H1 (cell line): ENCODE measurements around the gene LDLRAD3. TPM values are rescaled to one million over a fixed set of nuclear protein-coding genes. Genes with fewer than 3 reads are reported as not detected.

Experiments
- CTCF ChIA-PET: fragments of 300-600 bp; sonication (Branson Sonifier 250); formaldehyde crosslinking; loops from one replicate; lab custom pipeline; 2021; ENCODE audit not compliant: partially characterized antibody; lab: Charles Lee
- POLR2A ChIA-PET: fragments of 300-600 bp; sonication (Branson Sonifier 250); formaldehyde crosslinking; loops from one replicate; lab custom pipeline; 2021; ENCODE audit warnings: inconsistent platforms; ENCODE audit not compliant: partially characterized antibody; lab: Charles Lee
- DNase-seq, 2 experiments: peaks; one replicate each; pipeline versions ENCODE4 v3.0.0 to v3.0.0-alpha.2; 2010 to 2022; ENCODE audit warnings: low spot score in 2 of 2, low read depth in 1 of 2, mixed read lengths in 1 of 2
- FAIRE-seq: peaks from 2 replicates; lab custom pipeline; 2011; peaks lifted over from hg19 to GRCh38; lab: Jason Lieb, UNC
- H2AFZ ChIP-seq: 2 replicates; pipeline ENCODE4 v1.8.1; 2012; ENCODE audit warnings: low read length, inconsistent platforms
- H2AK5ac ChIP-seq: 2 replicates; pipeline ENCODE4 v1.6.1; 2013; ENCODE audit warnings: low read depth, low read length
- H2BK120ac ChIP-seq: replicated peaks from 2 replicates; pipeline ENCODE3; 2013; ENCODE audit warnings: low read depth, low read length, inconsistent platforms
- H2BK12ac ChIP-seq: 2 replicates; pipeline ENCODE4 v1.6.1; 2013; ENCODE audit warnings: low read depth, low read length
- H2BK15ac ChIP-seq: 2 replicates; pipeline ENCODE4 v1.6.1; 2013; ENCODE audit warnings: low read length
- H2BK20ac ChIP-seq: 2 replicates; pipeline ENCODE4 v1.6.1; 2013; ENCODE audit warnings: low read length
- H2BK5ac ChIP-seq: 2 replicates; pipeline ENCODE4 v1.6.1; 2013; ENCODE audit warnings: low read depth, low read length
- H3K14ac ChIP-seq: 2 replicates; pipeline ENCODE4 v1.6.1; 2013; ENCODE audit warnings: inconsistent platforms; ENCODE audit not compliant: insufficient read length
- H3K18ac ChIP-seq: 2 replicates; pipeline ENCODE4 v1.6.1; 2013; ENCODE audit warnings: low read length; ENCODE audit errors: extremely low read depth
- H3K23ac ChIP-seq: 2 replicates; pipeline ENCODE4 v1.6.1; 2013; ENCODE audit warnings: inconsistent platforms; ENCODE audit not compliant: insufficient read length
- H3K23me2 ChIP-seq: 2 replicates; pipeline ENCODE4 v1.6.1; 2013; ENCODE audit warnings: low read depth, low read length
- H3K27ac ChIP-seq: 2 replicates; pipeline ENCODE4 v1.6.1; 2011; ENCODE audit warnings: low read depth, low read length, inconsistent platforms
- H3K27me3 ChIP-seq, 4 experiments: replicated peaks in 1 of 4; 1 replicate in 1 of 4; 2 replicates in 3 of 4; pipeline versions ENCODE4 v1.6.1 to v1.8.1; 2011 to 2013; ENCODE audit warnings: low read length in 3 of 4, mild to moderate bottlenecking in 3 of 4, inconsistent platforms in 2 of 4, mixed read lengths in 2 of 4, moderate library complexity in 1 of 4; ENCODE audit not compliant: control insufficient read depth in 3 of 4, insufficient read depth in 3 of 4; ENCODE audit errors: extremely low read depth in 1 of 4
- H3K36me3 ChIP-seq, 4 experiments: 2 replicates each; pipeline versions ENCODE4 v1.6.1 to v1.8.1; 2011 to 2013; ENCODE audit warnings: mild to moderate bottlenecking in 4 of 4, low read length in 3 of 4, moderate library complexity in 2 of 4, control low read depth in 1 of 4, inconsistent platforms in 1 of 4; ENCODE audit not compliant: insufficient read depth in 4 of 4, control insufficient read depth in 2 of 4
- H3K4ac ChIP-seq: replicated peaks from 2 replicates; pipeline ENCODE3; 2013; ENCODE audit warnings: low read length, low read depth, mixed read lengths, inconsistent platforms; ENCODE audit not compliant: insufficient read length
- H3K4me1 ChIP-seq, 4 experiments: replicated peaks in 1 of 4; 1 replicate in 1 of 4; 2 replicates in 3 of 4; pipeline versions ENCODE4 v1.6.1 to v1.8.1; 2011 to 2013; ENCODE audit warnings: low read length in 3 of 4, inconsistent platforms in 2 of 4, mixed read lengths in 1 of 4; ENCODE audit not compliant: insufficient read depth in 4 of 4, control insufficient read depth in 3 of 4
- H3K4me2 ChIP-seq, 2 experiments: 2 replicates each; pipeline versions ENCODE4 v1.6.1 to v1.8.1; 2011 to 2013; ENCODE audit warnings: low read depth in 2 of 2, low read length in 2 of 2, control low read depth in 1 of 2, inconsistent platforms in 1 of 2, mild to moderate bottlenecking in 1 of 2; ENCODE audit not compliant: insufficient read depth in 1 of 2
- H3K4me3 ChIP-seq, 4 experiments: fragments of 200-600, 300-600 bp in 1 of 4; sonication (generic), shearing (Covaris generic), sonication (Bioruptor Twin) in 1 of 4; 2 replicates each; pipeline versions ENCODE4 v1.5.1 to v1.8.1; 2011 to 2016; ENCODE audit warnings: low read length in 4 of 4, low read depth in 3 of 4, control low read depth in 2 of 4, inconsistent platforms in 2 of 4, mild to moderate bottlenecking in 2 of 4, mixed read lengths in 1 of 4, moderate library complexity in 1 of 4; ENCODE audit not compliant: insufficient read depth in 2 of 4; ENCODE audit errors: extremely low read depth in 1 of 4
- H3K56ac ChIP-seq: replicated peaks from 2 replicates; pipeline ENCODE3; 2013; ENCODE audit warnings: low read depth, mild to moderate bottlenecking, mixed read lengths, low read length, inconsistent platforms; ENCODE audit not compliant: insufficient read length
- H3K79me1 ChIP-seq: 2 replicates; pipeline ENCODE4 v1.6.1; 2013; ENCODE audit warnings: low read depth, low read length, control low read depth
- H3K79me2 ChIP-seq, 2 experiments: 2 replicates each; pipeline versions ENCODE4 v1.6.1 to v1.8.1; 2012 to 2013; ENCODE audit warnings: low read length in 2 of 2, mild to moderate bottlenecking in 2 of 2, inconsistent platforms in 1 of 2; ENCODE audit not compliant: insufficient read depth in 2 of 2, control insufficient read depth in 1 of 2
- H3K9ac ChIP-seq, 4 experiments: replicated peaks in 1 of 4; 1 replicate in 1 of 4; 2 replicates in 3 of 4; pipeline versions ENCODE4 v1.6.1 to v1.8.1; 2011 to 2013; ENCODE audit warnings: low read depth in 3 of 4, low read length in 3 of 4, control low read depth in 2 of 4, mild to moderate bottlenecking in 2 of 4, moderate library complexity in 2 of 4, inconsistent platforms in 1 of 4; ENCODE audit errors: extremely low read depth in 1 of 4
- H3K9me3 ChIP-seq, 2 experiments: 2 replicates each; pipeline versions ENCODE4 v1.6.1 to v1.8.1; 2012 to 2013; ENCODE audit warnings: mild to moderate bottlenecking in 2 of 2, moderate library complexity in 2 of 2, control low read depth in 1 of 2, inconsistent platforms in 1 of 2, low read depth in 1 of 2, low read length in 1 of 2, mixed read lengths in 1 of 2; ENCODE audit not compliant: insufficient read depth in 2 of 2
- H4K20me1 ChIP-seq, 2 experiments: replicated peaks in 1 of 2; 2 replicates each; pipeline versions ENCODE3 to v1.8.1; 2011 to 2013; ENCODE audit warnings: inconsistent platforms in 2 of 2, low read length in 2 of 2, mild to moderate bottlenecking in 1 of 2; ENCODE audit not compliant: insufficient read depth in 2 of 2, control insufficient read depth in 1 of 2
- H4K5ac ChIP-seq: 2 replicates; pipeline ENCODE4 v1.6.1; 2013; ENCODE audit warnings: low read length, low read depth, mixed read lengths, inconsistent platforms; ENCODE audit not compliant: insufficient read length
- H4K8ac ChIP-seq: 2 replicates; pipeline ENCODE4 v1.8.0; 2013; ENCODE audit warnings: mild to moderate bottlenecking, moderate library complexity, low read length, inconsistent platforms; ENCODE audit not compliant: insufficient read depth; ENCODE audit errors: extremely low read depth
- H4K91ac ChIP-seq: replicated peaks from 2 replicates; pipeline ENCODE3; 2013; ENCODE audit warnings: low read length, mixed read lengths, inconsistent platforms; ENCODE audit not compliant: insufficient read length
- ASH2L ChIP-seq: fragments of 200-600, 300-600 bp; sonication (generic); IDR thresholded peaks from one replicate; pipeline ENCODE4 v1.7.1; 2017; ENCODE audit warnings: low read length
- CHD1 ChIP-seq: IDR thresholded peaks from 2 replicates; pipeline ENCODE4 v1.6.1; 2012; ENCODE audit warnings: low read depth, low read length, improper control_type of control experiment
- CREB1 ChIP-seq: IDR thresholded peaks from 2 replicates; pipeline ENCODE4 v1.6.1; 2012; ENCODE audit warnings: inconsistent platforms
- EZH2 ChIP-seq: fragments of 200-600 bp; sonication (generic); IDR thresholded peaks from 2 replicates; pipeline ENCODE4 v1.7.1; 2012; ENCODE audit warnings: low read depth, mild to moderate bottlenecking, moderate library complexity, low read length, inconsistent platforms; ENCODE audit not compliant: severe bottlenecking
- HDAC6 ChIP-seq: IDR thresholded peaks from one replicate; pipeline ENCODE4 v1.7.1; 2012; ENCODE audit warnings: low read depth, mild to moderate bottlenecking, inconsistent platforms, low read length, moderate library complexity
- JUN ChIP-seq: IDR thresholded peaks from 2 replicates; pipeline ENCODE4 v1.6.1; 2011; ENCODE audit warnings: low read depth, mild to moderate bottlenecking, improper control_type of control experiment, low read length
- JUND ChIP-seq: IDR thresholded peaks from 2 replicates; pipeline ENCODE4 v1.6.1; 2011; ENCODE audit warnings: mild to moderate bottlenecking, improper control_type of control experiment, low read length
- KDM4A ChIP-seq: IDR thresholded peaks from one replicate; pipeline ENCODE4 v1.7.1; 2012; ENCODE audit warnings: low read depth, mild to moderate bottlenecking, moderate library complexity, low read length, inconsistent platforms; ENCODE audit not compliant: severe bottlenecking
- MAFK ChIP-seq: IDR thresholded peaks from 2 replicates; pipeline ENCODE4 v1.6.1; 2012; ENCODE audit warnings: low read depth, mild to moderate bottlenecking, improper control_type of control experiment, low read length
- POLR2AphosphoS5 ChIP-seq: IDR thresholded peaks from 2 replicates; pipeline ENCODE4 v1.6.1; 2011; ENCODE audit warnings: low read depth, low read length
- RAD21 ChIP-seq, 2 experiments: IDR thresholded peaks in 1 of 2; conservative IDR thresholded peaks in 1 of 2; 2 replicates each; pipeline ENCODE4 v1.6.1; 2011; ENCODE audit warnings: low read depth in 2 of 2, low read length in 2 of 2, improper control_type of control experiment in 1 of 2, inconsistent platforms in 1 of 2, mild to moderate bottlenecking in 1 of 2, moderate library complexity in 1 of 2
- RXRA ChIP-seq: IDR thresholded peaks from 2 replicates; pipeline ENCODE4 v1.6.1; 2011; ENCODE audit warnings: low read depth, mild to moderate bottlenecking, low read length, moderate library complexity; ENCODE audit not compliant: insufficient read depth
- SIRT6 ChIP-seq: IDR thresholded peaks from one replicate; pipeline ENCODE4 v1.7.1; 2012; ENCODE audit warnings: low read length, inconsistent platforms
- TBP ChIP-seq: IDR thresholded peaks from 2 replicates; pipeline ENCODE4 v1.6.1; 2011; ENCODE audit warnings: low read depth, low read length, improper control_type of control experiment
- WGBS, 2 experiments: shearing (Covaris generic) in 1 of 2; methylation state at CpG; one replicate each; pipeline versions ENCODE4 v1.1.6 to v1.1.7; 2013 to 2015; ENCODE audit warnings: low lambda C conversion rate in 2 of 2, mixed read lengths in 2 of 2, inconsistent platforms in 1 of 2, low coverage in 1 of 2, missing lambda C conversion rate in 1 of 2; ENCODE audit not compliant: insufficient replicate concordance in 2 of 2, insufficient coverage in 1 of 2, insufficient read length in 1 of 2; ENCODE audit errors: extremely low coverage in 1 of 2, missing lambda C conversion rate in 1 of 2; 5-methylcytosine and 5-hydroxymethylcytosine counted together
- polyA plus RNA-seq, 7 experiments: library from polyadenylated mRNA; depleted of rRNA in 3 of 7; stranded (reverse) in 5 of 7; unstranded in 2 of 7; fragments of >200 nt in 5 of 7; fragments of 200-250 nt in 2 of 7; gene quantifications; 1 replicate in 5 of 7; 2 replicates in 1 of 7; 4 replicates in 1 of 7; pipeline versions ENCODE4 v1.2.1 to v1.2.3, GENCODE V29; 2011 to 2013; ENCODE audit warnings: missing spikeins in 2 of 7, mixed read lengths in 2 of 7
- total RNA-seq: library from RNA; stranded (reverse); fragmentation: NEBNext Ultra II Directional; extraction: Animal tissue kit (Norgen Biotek cat#: 25700); gene quantifications from 2 replicates; pipeline ENCODE4 v1.2.1, GENCODE V29; 2021

The LDLRAD3 gene
- total and polyA plus RNA-seq, 2 of the 8 experiments (the other 6 are each of a cell fraction or from before 2014, with no cell fraction given), result 18.6 to 22.8 TPM

- Histone ChIP-seq H3K56ac (no peak overlapping the region), H2AK5ac (no peak overlapping the region), H3K23ac (no peak overlapping the region), H2BK20ac (no peak overlapping the region), H4K91ac (no peak overlapping the region), H4K8ac (no peak overlapping the region), H3K14ac (no peak overlapping the region), H2BK5ac (no peak overlapping the region), H3K79me1 (peaks cover 2% of the 10 kb centered on the region; the same call in 1 of the 2 replicates), H3K36me3 (peaks cover 0 to 11% (median 0%) of the 10 kb centered on the region in 4 experiments; a peak in 1 of 8 replicates), H4K20me1 (no peaks in the 10 kb centered on the region), H3K27ac (no peak overlapping the region), H2BK15ac (no peak overlapping the region), H3K4me2 (no peak overlapping the region), H3K4me1 (peaks cover 3 to 5% (median 4%) of the 10 kb centered on the region in 4 experiments; a peak in 6 of 7 replicates), H3K9ac (no peak overlapping the region), H3K27me3 (no peaks in the 10 kb centered on the region), H3K4me3 (no peak overlapping the region), H3K79me2 (peaks cover 0 to 75% of the 10 kb centered on the region in 2 experiments; a peak in 2 of 4 replicates), H2BK12ac (no peak overlapping the region), H2BK120ac (no peak overlapping the region), H3K4ac (no peak overlapping the region), H4K5ac (no peak overlapping the region), H2AFZ (no peak overlapping the region), H3K9me3 (peaks cover 12 to 14% of the 10 kb centered on the region in 2 experiments), H3K23me2 (no peaks in the 10 kb centered on the region), H3K18ac (peak overlapping the region; percentile 11; the same call in 1 of the 2 replicates)
- FAIRE-seq, result no peak
- WGBS, 2 experiments, result 77% methylated on average over 8 of the region's 8 CpGs; no CpG with 5 or more reads in 1 of the 2 experiments
- CTCF ChIA-PET, result interaction anchor here (0.9 kb wide), 1 partner anchor 16 kb away, joined by 3 read pairs; no protein-coding TSS in a partner anchor
- DNase-seq, result no peak
- POLR2A ChIA-PET, result no interaction called here
- no peak for TF ChIP-seq JUN
- TF ChIP-seq MAFK, result no peak
- no peak for TF ChIP-seq JUND
- no peak for TF ChIP-seq CREB1
- no peak for TF ChIP-seq HDAC6
- TF ChIP-seq SIRT6, result no peak
- TF ChIP-seq POLR2AphosphoS5, result no peak
- no peak for TF ChIP-seq KDM4A
- TF ChIP-seq CHD1, result no peak
- no peak for TF ChIP-seq TBP
- no peak for TF ChIP-seq EZH2
- TF ChIP-seq RXRA, result no peak
- no peak for TF ChIP-seq ASH2L
- TF ChIP-seq RAD21 (IDR thresholded peaks at IDR 0.05 in 1 of 2, conservative IDR thresholded peaks at IDR 0.05 in 1 of 2; ENCODE audit: low read depth in 2 of 2, low read length in 2 of 2), result no peak
Measured at GRCh38 chr11:36007127-36007655, 63.3 kb downstream of the LDLRAD3 start.
